ENCODE results near the gene ANKHD1.

Gene ANKHD1

DNA sequence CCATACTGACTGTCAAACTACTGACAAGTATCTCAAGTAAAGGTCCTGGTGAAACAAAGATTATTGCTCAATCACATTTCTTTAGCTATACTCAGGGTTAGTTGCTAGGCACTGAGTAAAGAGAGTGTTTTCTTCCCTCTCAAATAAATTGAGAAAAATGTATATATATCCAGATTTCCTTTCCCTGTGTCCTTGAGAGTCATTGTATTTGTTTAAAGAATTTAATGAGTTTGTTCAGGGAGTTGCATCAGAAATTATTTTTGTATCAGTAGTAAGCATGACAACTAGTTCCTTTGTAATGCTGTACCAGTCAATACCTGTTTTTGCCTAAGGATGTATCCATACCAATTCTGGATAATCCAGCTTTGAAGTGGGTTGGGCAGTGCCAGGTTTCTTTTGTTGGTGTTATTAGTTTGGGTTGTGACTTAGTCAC is 3.2 kb upstream of the ANKHD1 start:
- H3K27me3 ChIP-seq (ENCODE audit: control insufficient read depth in 5 of 5, insufficient read depth in 4 of 5, low read length in 5 of 5), result peaks cover 0 to 3% (median 0%) of the 10 kb centered on the region in 5 donors
- no peaks in the 10 kb centered on the region for H3K9me3 ChIP-seq (ENCODE audit: control insufficient read depth in 5 of 5, low read length in 5 of 5)
- H3K4me1 ChIP-seq (ENCODE audit: control insufficient read depth in 5 of 5, insufficient read depth in 5 of 5, low read length in 5 of 5), result peaks cover 4 to 25% (median 16%) of the 10 kb centered on the region in 5 donors
- H3K27ac ChIP-seq (ENCODE audit: low read depth, low read length), result no peak overlapping the region
- H3K36me3 ChIP-seq (ENCODE audit: control insufficient read depth in 5 of 5, insufficient read depth in 5 of 5, low read length in 5 of 5), result no peaks in the 10 kb centered on the region
- H3K9ac ChIP-seq (ENCODE audit: low read length in 5 of 5), result no peak overlapping the region
- H3K4me3 ChIP-seq (ENCODE audit: low read depth in 1 of 5, low read length in 5 of 5), result no peak overlapping the region

DNA sequence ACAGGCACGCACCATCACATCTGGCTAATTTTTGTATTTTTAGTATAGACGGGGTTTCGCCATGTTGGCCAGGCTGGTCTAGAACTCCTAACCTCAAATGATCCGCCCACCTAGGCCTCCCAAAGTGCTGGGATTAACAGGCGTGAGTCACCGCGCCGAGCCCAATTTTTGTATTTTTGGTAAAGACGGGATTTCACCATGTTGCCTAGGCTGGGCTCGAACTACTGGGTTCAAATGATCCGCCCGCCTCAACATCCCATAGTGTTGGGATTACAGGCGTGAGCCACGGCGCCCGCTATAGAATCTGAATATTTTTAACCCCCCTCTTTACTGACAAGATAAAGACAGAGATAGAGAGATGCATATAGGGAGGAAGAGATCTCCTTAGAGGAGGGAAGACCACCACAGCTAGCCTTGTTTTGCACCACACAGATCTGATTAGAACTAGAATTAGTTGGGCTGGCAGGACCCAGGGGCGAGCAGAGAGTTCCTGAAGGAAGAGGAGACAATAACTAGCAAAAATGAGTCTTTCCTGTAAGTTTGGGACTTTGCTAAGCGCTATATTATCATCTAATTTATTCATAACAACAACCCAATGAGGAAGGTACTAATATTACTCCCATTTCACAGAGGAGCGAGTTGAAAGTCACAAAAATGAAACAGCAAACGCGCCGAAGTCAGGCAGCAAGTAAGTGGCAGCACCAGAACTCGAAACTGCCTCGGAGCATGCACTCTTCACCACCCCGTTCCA is 1.5 kb upstream of the ANKHD1 start:
- H3K36me3 ChIP-seq (ENCODE audit: control insufficient read depth in 5 of 5, insufficient read depth in 5 of 5, low read length in 5 of 5), result no peaks in the 10 kb centered on the region
- H3K4me1 ChIP-seq (ENCODE audit: control insufficient read depth in 5 of 5, insufficient read depth in 5 of 5, low read length in 5 of 5), result peaks cover 4 to 43% (median 33%) of the 10 kb centered on the region in 5 donors
- H3K27ac ChIP-seq (ENCODE audit: low read depth, low read length), result peak overlapping the region; percentile 93
- peak overlapping the region in 4 of 5 donors; percentile 70 to 93 (median 82) for H3K9ac ChIP-seq (ENCODE audit: low read length in 5 of 5)
- no peaks in the 10 kb centered on the region for H3K9me3 ChIP-seq (ENCODE audit: control insufficient read depth in 5 of 5, low read length in 5 of 5)
- H3K27me3 ChIP-seq (ENCODE audit: control insufficient read depth in 5 of 5, insufficient read depth in 4 of 5, low read length in 5 of 5), result peaks cover 0 to 3% (median 0%) of the 10 kb centered on the region in 5 donors
- peak overlapping the region; percentile 81 to 100 (median 97) for H3K4me3 ChIP-seq (ENCODE audit: low read depth in 1 of 5, low read length in 5 of 5)

GRCh38 chr5:140400730-140401361 is 787 bp upstream of the ANKHD1 start:
- Histone ChIP-seq H3K27ac (ENCODE audit: low read depth, low read length) (peak overlapping the region; percentile 93), H3K4me3 (ENCODE audit: low read depth in 1 of 5, low read length in 5 of 5) (peak overlapping the region; percentile 81 to 100 (median 97)), H3K9me3 (ENCODE audit: control insufficient read depth in 5 of 5, low read length in 5 of 5) (no peaks in the 10 kb centered on the region), H3K36me3 (ENCODE audit: control insufficient read depth in 5 of 5, insufficient read depth in 5 of 5, low read length in 5 of 5) (no peaks in the 10 kb centered on the region), H3K9ac (ENCODE audit: low read length in 5 of 5) (peak overlapping the region; percentile 70 to 93 (median 79)), H3K4me1 (ENCODE audit: control insufficient read depth in 5 of 5, insufficient read depth in 5 of 5, low read length in 5 of 5) (peaks cover 4 to 43% (median 34%) of the 10 kb centered on the region in 5 donors), H3K27me3 (ENCODE audit: control insufficient read depth in 5 of 5, insufficient read depth in 4 of 5, low read length in 5 of 5) (peaks cover 0 to 3% (median 0%) of the 10 kb centered on the region in 5 donors)

- Histone ChIP-seq H3K9ac (ENCODE audit: low read length in 5 of 5) (peak overlapping the region; percentile 81 to 98 (median 98)), H3K27ac (ENCODE audit: low read depth, low read length) (peak overlapping the region; percentile 93)
These were observed 833 bp downstream of the ANKHD1 start for GRCh38 chr5:140402258-140403074.

DNA sequence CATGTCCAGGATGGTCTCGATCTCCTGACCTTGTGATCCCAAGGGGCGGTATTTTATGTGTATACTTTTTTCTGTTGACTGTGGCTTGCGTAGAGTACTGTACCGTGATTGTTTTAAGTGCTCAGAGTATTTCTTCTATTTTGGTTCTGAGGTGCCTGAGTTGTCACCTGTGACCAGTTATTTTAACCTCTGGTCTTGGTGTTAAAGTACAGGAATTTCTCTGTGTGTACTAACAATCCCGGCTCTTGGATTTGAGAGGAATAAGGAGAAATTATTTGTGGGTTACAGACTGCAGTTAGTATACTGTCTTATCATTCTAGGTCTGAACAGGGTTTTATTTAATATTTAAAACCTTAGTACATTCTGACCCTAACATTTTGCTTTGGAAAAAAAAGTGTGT is 2.0 kb downstream of the ANKHD1 start:
- H3K36me3 ChIP-seq (ENCODE audit: control insufficient read depth in 5 of 5, insufficient read depth in 5 of 5, low read length in 5 of 5), result no peaks in the 10 kb centered on the region
- H3K4me3 ChIP-seq (ENCODE audit: low read depth in 1 of 5, low read length in 5 of 5), result peak overlapping the region in 4 of 5 donors; percentile 24 to 100 (median 74)
- H3K4me1 ChIP-seq (ENCODE audit: control insufficient read depth in 5 of 5, insufficient read depth in 5 of 5, low read length in 5 of 5), result peaks cover 4 to 45% (median 34%) of the 10 kb centered on the region in 5 donors
- no peak overlapping the region for H3K27ac ChIP-seq (ENCODE audit: low read depth, low read length)
- no peaks in the 10 kb centered on the region for H3K9me3 ChIP-seq (ENCODE audit: control insufficient read depth in 5 of 5, low read length in 5 of 5)
- H3K9ac ChIP-seq (ENCODE audit: low read length in 5 of 5), result peak overlapping the region in 2 of 5 donors; percentile 9 to 30
- H3K27me3 ChIP-seq (ENCODE audit: control insufficient read depth in 5 of 5, insufficient read depth in 4 of 5, low read length in 5 of 5), result peaks cover 0 to 3% (median 0%) of the 10 kb centered on the region in 5 donors

More at GRCh38 chr5:140402258-140403074, 833 bp downstream of the ANKHD1 start:
- H3K36me3 ChIP-seq (ENCODE audit: control insufficient read depth in 5 of 5, insufficient read depth in 5 of 5, low read length in 5 of 5), result no peaks in the 10 kb centered on the region
- peaks cover 0 to 3% (median 0%) of the 10 kb centered on the region in 5 donors for H3K27me3 ChIP-seq (ENCODE audit: control insufficient read depth in 5 of 5, insufficient read depth in 4 of 5, low read length in 5 of 5)
- H3K4me1 ChIP-seq (ENCODE audit: control insufficient read depth in 5 of 5, insufficient read depth in 5 of 5, low read length in 5 of 5), result peaks cover 4 to 43% (median 34%) of the 10 kb centered on the region in 5 donors
- H3K4me3 ChIP-seq (ENCODE audit: low read depth in 1 of 5, low read length in 5 of 5), result peak overlapping the region; percentile 96 to 100 (median 97)
- H3K9me3 ChIP-seq (ENCODE audit: control insufficient read depth in 5 of 5, low read length in 5 of 5), result no peaks in the 10 kb centered on the region

DNA sequence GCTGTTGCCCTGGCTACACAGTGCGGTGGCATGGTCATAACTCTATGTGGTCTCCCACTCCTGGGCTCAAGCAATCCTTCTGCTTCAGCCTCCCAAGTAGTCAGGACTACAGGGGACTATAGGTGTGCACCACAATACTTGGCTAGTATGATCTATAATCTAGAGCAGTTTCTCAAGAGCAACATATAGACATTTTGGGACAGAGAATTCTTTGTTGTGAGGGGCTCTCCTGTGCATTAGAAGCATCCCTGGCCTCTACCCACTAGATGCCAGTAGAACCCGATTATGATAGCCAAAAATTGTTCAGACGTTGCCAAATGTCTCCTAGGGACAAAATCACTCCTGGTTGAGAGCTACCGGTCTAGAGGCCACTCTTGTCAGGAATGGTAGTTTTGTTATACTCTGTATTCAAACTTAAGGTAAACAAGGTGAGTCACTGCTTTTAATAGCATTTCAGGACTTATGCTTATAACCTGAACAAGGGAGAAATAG is 7.2 kb downstream of the ANKHD1 start:
- Histone ChIP-seq H3K36me3 (ENCODE audit: control insufficient read depth in 5 of 5, insufficient read depth in 5 of 5, low read length in 5 of 5) (no peaks in the 10 kb centered on the region), H3K4me1 (ENCODE audit: control insufficient read depth in 5 of 5, insufficient read depth in 5 of 5, low read length in 5 of 5) (peaks cover 0 to 26% (median 18%) of the 10 kb centered on the region in 5 donors), H3K4me3 (ENCODE audit: low read depth in 1 of 5, low read length in 5 of 5) (no peak overlapping the region), H3K9ac (ENCODE audit: low read length in 5 of 5) (no peak overlapping the region), H3K27ac (ENCODE audit: low read depth, low read length) (no peak overlapping the region), H3K9me3 (ENCODE audit: control insufficient read depth in 5 of 5, low read length in 5 of 5) (no peaks in the 10 kb centered on the region), H3K27me3 (ENCODE audit: control insufficient read depth in 5 of 5, insufficient read depth in 4 of 5, low read length in 5 of 5) (no peaks in the 10 kb centered on the region)

GRCh38 chr5:140413230-140413629 is 11.6 kb downstream of the ANKHD1 start:
- Histone ChIP-seq H3K4me1 (ENCODE audit: control insufficient read depth in 5 of 5, insufficient read depth in 5 of 5, low read length in 5 of 5) (peaks cover 0 to 13% (median 6%) of the 10 kb centered on the region in 5 donors), H3K36me3 (ENCODE audit: control insufficient read depth in 5 of 5, insufficient read depth in 5 of 5, low read length in 5 of 5) (no peaks in the 10 kb centered on the region), H3K9ac (ENCODE audit: low read length in 5 of 5) (no peak overlapping the region), H3K27ac (ENCODE audit: low read depth, low read length) (no peak overlapping the region), H3K4me3 (ENCODE audit: low read depth in 1 of 5, low read length in 5 of 5) (no peak overlapping the region), H3K27me3 (ENCODE audit: control insufficient read depth in 5 of 5, insufficient read depth in 4 of 5, low read length in 5 of 5) (no peaks in the 10 kb centered on the region), H3K9me3 (ENCODE audit: control insufficient read depth in 5 of 5, low read length in 5 of 5) (no peaks in the 10 kb centered on the region)

- Histone ChIP-seq H3K27me3 (ENCODE audit: control insufficient read depth in 5 of 5, insufficient read depth in 4 of 5, low read length in 5 of 5) (no peaks in the 10 kb centered on the region), H3K4me1 (ENCODE audit: control insufficient read depth in 5 of 5, insufficient read depth in 5 of 5, low read length in 5 of 5) (peaks cover 0 to 16% (median 9%) of the 10 kb centered on the region in 5 donors), H3K4me3 (ENCODE audit: low read depth in 1 of 5, low read length in 5 of 5) (no peak overlapping the region), H3K9ac (ENCODE audit: low read length in 5 of 5) (no peak overlapping the region), H3K9me3 (ENCODE audit: control insufficient read depth in 5 of 5, low read length in 5 of 5) (no peaks in the 10 kb centered on the region), H3K36me3 (ENCODE audit: control insufficient read depth in 5 of 5, insufficient read depth in 5 of 5, low read length in 5 of 5) (no peaks in the 10 kb centered on the region), H3K27ac (ENCODE audit: low read depth, low read length) (no peak overlapping the region)
These were observed 15.6 kb downstream of the ANKHD1 start for GRCh38 chr5:140417235-140417634.

DNA sequence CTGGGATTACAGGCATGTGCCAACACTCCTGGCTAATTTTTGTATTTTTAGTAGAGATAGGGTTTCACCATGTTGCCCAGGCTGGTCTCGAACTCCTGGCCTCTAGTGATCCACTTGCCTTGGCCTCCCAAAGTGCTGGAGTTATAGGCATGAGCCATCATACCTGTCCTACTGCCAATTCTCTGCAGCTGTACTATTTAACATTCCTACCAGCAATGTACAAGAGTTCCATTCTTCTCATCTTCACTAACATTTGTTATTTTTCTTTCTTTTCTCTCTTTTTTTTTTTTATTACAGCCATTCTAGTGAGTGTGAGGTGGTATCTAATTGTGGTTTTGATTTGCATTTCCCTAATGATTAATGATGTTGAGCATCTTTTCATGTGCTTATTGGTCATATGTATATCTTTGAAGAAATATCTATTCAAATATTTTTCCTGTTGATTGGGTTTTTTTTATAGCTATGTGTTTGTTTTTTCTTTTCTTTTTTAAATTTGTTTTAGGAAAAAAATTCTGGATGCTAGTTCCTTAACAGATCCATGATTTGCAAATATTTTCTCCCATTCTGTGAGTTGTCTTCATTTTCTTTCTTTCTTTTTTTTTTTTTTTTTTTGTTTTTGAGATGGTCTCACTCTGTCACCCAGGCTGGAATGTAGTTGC is 17.4 kb downstream of the ANKHD1 start:
- no peaks in the 10 kb centered on the region for H3K36me3 ChIP-seq (ENCODE audit: control insufficient read depth in 5 of 5, insufficient read depth in 5 of 5, low read length in 5 of 5)
- H3K4me1 ChIP-seq (ENCODE audit: control insufficient read depth in 5 of 5, insufficient read depth in 5 of 5, low read length in 5 of 5), result peaks cover 0 to 16% (median 9%) of the 10 kb centered on the region in 5 donors
- H3K9me3 ChIP-seq (ENCODE audit: control insufficient read depth in 5 of 5, low read length in 5 of 5), result no peaks in the 10 kb centered on the region
- H3K27ac ChIP-seq (ENCODE audit: low read depth, low read length), result no peak overlapping the region
- H3K9ac ChIP-seq (ENCODE audit: low read length in 5 of 5), result no peak overlapping the region
- H3K4me3 ChIP-seq (ENCODE audit: low read depth in 1 of 5, low read length in 5 of 5), result no peak overlapping the region
- no peaks in the 10 kb centered on the region for H3K27me3 ChIP-seq (ENCODE audit: control insufficient read depth in 5 of 5, insufficient read depth in 4 of 5, low read length in 5 of 5)
